Stomach (tissue), 9 donors: Measurements from ENCODE around the gene EIF4G3. TPM values are rescaled to one million over a fixed set of nuclear protein-coding genes. Genes with fewer than 3 reads are reported as not detected.
A peak's percentile ranks its signal among the peaks of the same experiment; 100 is the strongest.

ENCODE experiments used
- DNase-seq, 2 donors: peaks; one replicate each; pipeline versions ENCODE4 v3.0.0 to v3.0.0-alpha.2; 2013 to 2019
- H3K27ac ChIP-seq, 5 donors: fragments of 200-600 bp in 4 of 5; sonication (generic) in 4 of 5; one replicate each; pipeline ENCODE4 v1.5.1; 2013 to 2019; ENCODE audit warnings: mild to moderate bottlenecking in 1 of 5, moderate library complexity in 1 of 5
- H3K27me3 ChIP-seq, 3 donors: fragments of 200-600 bp; sonication (generic); one replicate each; pipeline ENCODE4 v1.5.1; 2017 to 2019; ENCODE audit warnings: mixed run types in 1 of 3
- H3K36me3 ChIP-seq, 4 donors: fragments of 200-600 bp; sonication (generic); 1 replicate in 3 of 4; 2 replicates in 1 of 4; pipeline ENCODE4 v1.5.1; 2016 to 2019
- H3K4me1 ChIP-seq, 4 donors: fragments of 200-600 bp; sonication (generic); one replicate each; pipeline ENCODE4 v1.5.1; 2016 to 2019
- H3K4me3 ChIP-seq, 4 donors: fragments of 200-600 bp; sonication (generic) in 3 of 4; one replicate each; pipeline ENCODE4 v1.5.1; 2016 to 2019; ENCODE audit warnings: mild to moderate bottlenecking in 1 of 4
- H3K9me3 ChIP-seq, 4 donors: fragments of 200-600 bp; sonication (generic); one replicate each; pipeline ENCODE4 v1.5.1; 2016 to 2019
- CTCF ChIP-seq, 7 experiments: fragments of 450-650 bp in 4 of 7; fragments of 200-600 bp in 3 of 7; sonication (generic) in 3 of 7; IDR thresholded peaks; one replicate each; pipeline ENCODE4 v1.5.1; 2016 to 2019; ENCODE audit warnings: antibody characterized with exemption in 7 of 7, control low read depth in 2 of 7, mild to moderate bottlenecking in 1 of 7
- EP300 ChIP-seq: sonication (generic); formaldehyde crosslinking; IDR thresholded peaks from one replicate; pipeline ENCODE4 v1.6.1; 2017; ENCODE audit warnings: antibody characterized with exemption
- POLR2A ChIP-seq, 4 donors: fragments of 450-650 bp; IDR thresholded peaks; one replicate each; pipeline ENCODE4 v1.6.1; 2016; ENCODE audit warnings: antibody characterized with exemption in 4 of 4, control low read depth in 2 of 4, mild to moderate bottlenecking in 1 of 4, moderate library complexity in 1 of 4
- POLR2AphosphoS5 ChIP-seq, 3 donors: sonication (generic); formaldehyde crosslinking; IDR thresholded peaks; one replicate each; pipeline ENCODE4 v1.6.1; 2016; ENCODE audit warnings: antibody characterized with exemption in 3 of 3
- WGBS, 5 donors: extraction: QIAGEN DNeasy Blood & Tissue Kit in 3 of 5; methylation state at CpG; one replicate each; pipeline versions ENCODE4 v1.1.5 to v1.1.7; 2013 to 2018; 5-methylcytosine and 5-hydroxymethylcytosine counted together
- intact Hi-C: fragments of 100-400 bp; cut with DNase I; formaldehyde crosslinking; loops from one replicate; pipeline ENCODE4 v1.15.1; 2023; ENCODE audit warnings: low total_unique reads
- polyA plus RNA-seq, 3 donors: library from polyadenylated mRNA; stranded (reverse); fragments of 200-250 nt; gene quantifications; one replicate each; pipeline ENCODE4 v1.2.3, GENCODE V29; 2013
- total RNA-seq, 5 donors: library from RNA; depleted of rRNA; stranded (reverse); fragments of >200 nt; gene quantifications; one replicate each; pipeline versions ENCODE4 v1.1.0 to v1.2.3, GENCODE V29; 2014 to 2016
- donor health status: healthy with polysubstance abuse.
- donor health status: Bipolar disorder and iron deficiency.
- donor health status: healthy.

EIF4G3 gene
- total and polyA plus RNA-seq, 8 donors, result 6.3 to 63.3 (median 44.7) TPM

DNA sequence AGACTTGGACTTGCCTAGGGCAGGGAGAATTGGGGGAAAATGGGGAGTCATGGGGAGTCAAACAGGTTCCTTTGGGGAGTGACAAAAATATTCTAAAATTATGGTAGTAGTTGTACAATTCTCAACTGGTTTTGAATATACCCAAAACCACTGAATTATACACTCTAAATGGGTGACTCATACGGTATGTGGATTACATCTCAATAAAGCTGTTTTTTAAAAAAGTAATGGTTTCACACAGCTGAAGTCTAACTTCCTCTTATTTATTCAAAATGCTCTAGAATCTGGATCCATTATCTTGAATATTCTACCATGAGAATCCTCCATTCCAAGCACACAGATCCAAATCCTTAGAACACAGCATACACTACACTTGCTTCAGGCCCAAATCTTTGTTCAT is 11.1 kb downstream of the EIF4G3 start:
- 79 to 94% (median 83%) methylated on average over 1 of the region's 1 CpG for WGBS, 5 donors
- Histone ChIP-seq H3K27ac (no peak overlapping the region), H3K36me3 (peaks cover 0 to 63% (median 56%) of the 10 kb centered on the region in 4 donors), H3K4me1 (peaks cover 0 to 32% (median 17%) of the 10 kb centered on the region in 4 donors), H3K27me3 (no peaks in the 10 kb centered on the region), H3K9me3 (no peaks in the 10 kb centered on the region), H3K4me3 (no peak overlapping the region)
- intact Hi-C loops, result no loop called here
- TF ChIP-seq POLR2A (IDR thresholded peaks at IDR 0.05), result no peak
- TF ChIP-seq POLR2AphosphoS5 (IDR thresholded peaks at IDR 0.05), result no peak
- TF ChIP-seq CTCF (IDR thresholded peaks at IDR 0.05), result no peak
- no peak for TF ChIP-seq EP300
- DNase-seq, result no peak

DNA sequence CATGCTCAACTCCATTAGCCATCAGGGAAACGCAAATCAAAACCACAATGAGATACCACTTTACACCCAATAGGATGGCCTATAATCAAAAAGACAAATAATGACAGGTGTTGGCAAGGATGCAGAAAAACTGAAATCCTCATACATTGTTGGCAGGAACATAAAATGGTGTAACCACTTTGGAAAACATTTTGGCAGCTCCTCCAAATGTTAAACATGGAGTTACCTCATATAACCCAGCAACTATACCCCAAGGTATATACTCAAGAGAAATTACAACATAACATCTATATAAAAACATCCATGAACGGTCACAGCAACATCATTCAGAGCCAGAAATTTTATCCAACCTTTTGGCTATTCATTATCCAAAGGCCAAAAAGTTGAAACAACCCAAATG is 11.6 kb downstream of the EIF4G3 start:
- intact Hi-C loops, result no loop called here
- Histone ChIP-seq H3K4me1 (peaks cover 0 to 27% (median 17%) of the 10 kb centered on the region in 4 donors), H3K27me3 (no peaks in the 10 kb centered on the region), H3K9me3 (no peaks in the 10 kb centered on the region), H3K4me3 (no peak overlapping the region), H3K36me3 (peaks cover 0 to 60% (median 53%) of the 10 kb centered on the region in 4 donors), H3K27ac (no peak overlapping the region)
- WGBS, 5 donors, result 82 to 94% (median 90%) methylated on average over 2 of the region's 2 CpGs
- DNase-seq, result no peak
- TF ChIP-seq POLR2AphosphoS5 (IDR thresholded peaks at IDR 0.05) (no peak), CTCF (IDR thresholded peaks at IDR 0.05) (no peak), POLR2A (IDR thresholded peaks at IDR 0.05) (no peak), EP300 (no peak)

- no peak for DNase-seq
- Histone ChIP-seq H3K27me3 (no peaks in the 10 kb centered on the region), H3K36me3 (peaks cover 0 to 59% (median 54%) of the 10 kb centered on the region in 4 donors), H3K4me1 (peaks cover 0 to 27% (median 17%) of the 10 kb centered on the region in 4 donors), H3K9me3 (no peaks in the 10 kb centered on the region), H3K27ac (no peak overlapping the region), H3K4me3 (no peak overlapping the region)
- WGBS, 5 donors, result 82 to 89% (median 88%) methylated on average over 8 of the region's 8 CpGs
- intact Hi-C loops, result no loop called here
- TF ChIP-seq POLR2A (IDR thresholded peaks at IDR 0.05), result no peak
- no peak for TF ChIP-seq EP300
- TF ChIP-seq POLR2AphosphoS5 (IDR thresholded peaks at IDR 0.05), result no peak
- TF ChIP-seq CTCF (IDR thresholded peaks at IDR 0.05), result no peak
Measured at GRCh38 chr1:21164266-21164665, 12.4 kb downstream of the EIF4G3 start.

GRCh38 chr1:21162740-21163464 is 13.8 kb downstream of the EIF4G3 start:
- Histone ChIP-seq H3K9me3 (no peaks in the 10 kb centered on the region), H3K36me3 (peaks cover 0 to 49% (median 41%) of the 10 kb centered on the region in 4 donors), H3K27ac (peak overlapping the region in 1 of 5 donors; percentile 41), H3K27me3 (no peaks in the 10 kb centered on the region), H3K4me3 (no peak overlapping the region), H3K4me1 (peaks cover 0 to 27% (median 17%) of the 10 kb centered on the region in 4 donors)
- intact Hi-C loops, result no loop called here
- no peak for TF ChIP-seq EP300
- TF ChIP-seq POLR2A (IDR thresholded peaks at IDR 0.05), result no peak
- TF ChIP-seq CTCF (IDR thresholded peaks at IDR 0.05), result no peak
- TF ChIP-seq POLR2AphosphoS5 (IDR thresholded peaks at IDR 0.05), result no peak
- DNase-seq, result no peak
